ENCODE results near the gene KIF3A. TPM values are rescaled to one million over a fixed set of nuclear protein-coding genes. Genes with fewer than 3 reads are reported as not detected.

KIF3A gene
- total RNA-seq, 1 experiment from 2014 or later, result 12.1 TPM

GRCh38 chr5:132764671-132765238 lies 27.4 kb upstream of the KIF3A start:
- H3K9me3 ChIP-seq (replicated peaks), result no peaks in the 10 kb centered on the region
- peaks cover 67% of the 10 kb centered on the region for H3K36me3 ChIP-seq
- no peak overlapping the region for H3K27ac ChIP-seq
- no peak overlapping the region for H3K4me3 ChIP-seq
- peaks cover 19% of the 10 kb centered on the region for H3K4me1 ChIP-seq (replicated peaks)
- DNase-seq (ENCODE audit: low read depth in 1 of 2, low spot score in 2 of 2), result no peak
- no peaks in the 10 kb centered on the region for H3K27me3 ChIP-seq (replicated peaks)

DNA sequence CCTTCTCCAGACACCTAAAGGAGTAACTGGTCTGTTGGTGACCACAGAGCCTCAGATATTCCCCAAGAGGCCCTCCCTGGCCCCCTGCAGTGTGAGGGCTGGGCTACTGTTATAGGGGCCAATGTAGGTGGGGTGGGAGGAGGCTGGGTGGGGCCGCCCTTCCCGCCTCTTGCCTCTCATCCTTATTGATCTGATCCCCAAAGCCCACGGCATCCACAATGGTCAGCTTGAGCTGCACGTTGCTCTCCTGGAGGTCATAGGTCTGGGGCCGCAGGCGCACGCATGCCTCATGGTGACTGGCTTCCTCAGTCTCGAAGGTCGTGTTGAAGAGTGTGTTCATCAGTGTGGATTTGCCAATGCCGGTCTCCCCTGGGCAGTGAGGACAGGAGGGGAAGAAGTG lies 26.7 kb upstream of the KIF3A start:
- Histone ChIP-seq H3K27ac (no peak overlapping the region), H3K4me3 (no peak overlapping the region), H3K4me1 (replicated peaks) (peaks cover 19% of the 10 kb centered on the region), H3K9me3 (replicated peaks) (no peaks in the 10 kb centered on the region), H3K27me3 (replicated peaks) (no peaks in the 10 kb centered on the region), H3K36me3 (peaks cover 70% of the 10 kb centered on the region)
- no peak for DNase-seq (ENCODE audit: low read depth in 1 of 2, low spot score in 2 of 2)

DNA sequence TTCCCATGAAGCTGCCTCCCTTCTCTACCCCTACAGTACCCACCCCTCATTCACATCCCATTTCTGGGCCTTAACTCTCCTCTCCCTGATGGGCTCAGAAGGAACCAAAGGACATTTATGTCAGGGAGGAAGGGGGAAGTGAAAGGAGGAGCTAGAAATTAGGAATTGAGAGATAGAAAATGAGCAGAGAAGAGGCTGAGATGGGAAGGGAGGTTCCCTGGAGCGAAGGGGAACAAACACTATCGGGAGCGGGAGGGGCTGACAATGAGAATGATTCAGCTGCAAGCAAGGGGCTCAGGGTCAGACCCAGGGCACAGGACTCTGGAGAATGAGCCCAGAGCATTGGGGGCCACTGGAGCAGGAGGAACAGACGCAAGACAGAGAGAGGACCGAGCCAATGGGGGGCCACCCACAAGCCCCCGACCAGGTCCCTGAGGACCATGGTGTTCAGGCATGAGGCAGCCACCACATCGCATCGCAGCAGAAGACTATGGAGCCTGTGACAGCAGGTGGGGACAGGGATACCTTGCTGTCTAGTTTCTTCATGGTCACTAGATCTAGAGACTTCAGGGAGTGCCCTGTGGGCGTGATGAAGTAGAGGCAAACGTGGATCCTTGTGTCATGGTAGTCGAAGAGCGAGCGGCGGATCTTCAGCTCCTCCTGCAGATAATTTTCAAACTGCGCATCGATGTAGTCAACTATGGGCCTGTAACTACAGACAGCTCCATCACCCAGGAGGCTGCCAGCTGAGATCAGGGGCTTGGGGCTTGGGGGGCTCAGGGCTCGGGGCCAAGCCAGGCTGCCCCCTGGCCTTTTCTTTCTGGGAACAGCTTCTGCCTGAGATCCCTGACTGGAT lies 26.1 kb upstream of the KIF3A start:
- no peak overlapping the region for H3K4me3 ChIP-seq
- H3K36me3 ChIP-seq, result peaks cover 77% of the 10 kb centered on the region
- H3K9me3 ChIP-seq (replicated peaks), result no peaks in the 10 kb centered on the region
- DNase-seq (ENCODE audit: low read depth in 1 of 2, low spot score in 2 of 2), result peak in 1 of 2 experiments; percentile 39
- peaks cover 12% of the 10 kb centered on the region for H3K4me1 ChIP-seq (replicated peaks)
- no peak overlapping the region for H3K27ac ChIP-seq
- H3K27me3 ChIP-seq (replicated peaks), result no peaks in the 10 kb centered on the region

DNA sequence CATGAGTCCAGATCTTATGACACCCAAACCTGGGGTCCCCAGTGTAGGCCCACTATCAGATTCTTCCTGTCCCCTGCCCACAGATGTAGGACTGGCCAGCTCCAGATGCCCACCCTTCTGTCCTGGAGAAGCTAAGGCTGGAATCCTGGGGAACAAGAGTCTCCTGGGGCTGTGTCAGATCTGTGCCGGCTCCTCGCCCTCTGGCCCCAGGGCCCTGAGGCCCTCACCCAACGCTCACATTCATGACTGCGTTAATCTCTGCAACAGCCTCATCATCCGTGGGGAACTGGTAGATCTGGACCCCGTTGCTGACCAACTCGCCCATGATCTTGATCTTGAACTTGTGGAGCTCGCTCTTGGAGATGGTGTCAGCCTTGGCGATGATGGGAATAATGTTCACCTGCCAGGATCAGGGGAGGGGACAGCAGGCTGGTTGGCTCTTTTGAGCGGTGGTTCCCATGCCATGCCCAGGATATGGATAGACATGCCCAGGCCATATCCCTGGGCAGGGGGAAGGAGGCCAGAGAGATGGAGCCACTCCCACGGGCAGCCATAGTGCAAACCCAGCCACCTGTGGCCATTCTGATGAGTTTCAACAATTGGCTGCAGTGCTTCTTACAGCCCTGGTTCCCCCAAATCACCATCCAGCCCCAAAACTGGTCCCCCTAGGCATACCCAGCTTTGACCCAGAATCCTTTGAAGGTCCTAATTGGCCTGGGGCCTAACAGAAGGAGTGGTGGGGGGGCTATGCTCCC lies 25.1 kb upstream of the KIF3A start:
- DNase-seq (ENCODE audit: low read depth in 1 of 2, low spot score in 2 of 2), result peak in 1 of 2 experiments; percentile 41
- Histone ChIP-seq H3K27me3 (replicated peaks) (no peaks in the 10 kb centered on the region), H3K4me1 (replicated peaks) (peaks cover 2% of the 10 kb centered on the region), H3K36me3 (peaks cover 86% of the 10 kb centered on the region), H3K27ac (no peak overlapping the region), H3K4me3 (no peak overlapping the region), H3K9me3 (replicated peaks) (no peaks in the 10 kb centered on the region)

- Histone ChIP-seq H3K36me3 (peaks cover 88% of the 10 kb centered on the region), H3K27ac (no peak overlapping the region), H3K4me1 (replicated peaks) (no peaks in the 10 kb centered on the region), H3K9me3 (replicated peaks) (no peaks in the 10 kb centered on the region), H3K27me3 (replicated peaks) (no peaks in the 10 kb centered on the region), H3K4me3 (no peak overlapping the region)
- peak in 1 of 2 experiments; percentile 46 for DNase-seq (ENCODE audit: low read depth in 1 of 2, low spot score in 2 of 2)
Measured at GRCh38 chr5:132761321-132762240, 24.2 kb upstream of the KIF3A start.

DNA sequence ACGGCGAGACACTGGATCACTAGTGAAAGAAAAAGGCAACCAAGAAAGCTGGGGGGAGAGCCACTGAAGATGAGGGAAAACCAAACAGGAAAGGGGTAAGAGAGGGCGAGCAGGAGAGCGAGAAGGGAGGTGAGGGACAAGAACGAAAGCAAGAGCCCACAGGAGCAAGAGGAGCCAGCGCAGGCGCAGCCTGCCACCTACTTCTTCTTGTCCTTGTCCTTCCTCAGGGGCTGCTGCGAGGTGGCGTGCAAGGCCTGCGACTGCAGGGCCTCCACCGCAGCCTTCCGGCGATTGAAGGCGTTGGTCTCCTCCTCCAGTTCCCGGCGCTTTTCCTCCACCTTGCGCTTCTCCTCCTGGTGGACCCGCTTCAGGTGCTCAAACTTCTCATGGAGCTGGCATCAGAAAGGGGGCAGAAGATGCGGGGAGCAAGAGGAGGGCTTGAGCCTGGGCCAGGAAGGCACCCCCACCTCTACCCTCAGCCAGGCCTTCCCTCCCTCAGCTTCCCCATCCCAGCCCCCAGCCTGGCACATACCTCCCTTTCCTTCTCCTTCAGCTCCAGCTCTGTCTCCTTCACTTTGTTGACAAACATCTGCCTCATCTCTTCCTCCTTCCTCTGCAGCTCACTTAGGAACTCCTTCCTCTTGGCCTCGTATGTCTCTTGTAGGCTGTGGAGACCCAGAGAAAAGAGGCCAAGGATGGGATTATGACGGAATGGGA lies 23.4 kb upstream of the KIF3A start:
- peak in 1 of 2 experiments; percentile 42 for DNase-seq (ENCODE audit: low read depth in 1 of 2, low spot score in 2 of 2)
- Histone ChIP-seq H3K27ac (no peak overlapping the region), H3K9me3 (replicated peaks) (no peaks in the 10 kb centered on the region), H3K4me3 (no peak overlapping the region), H3K36me3 (peaks cover 84% of the 10 kb centered on the region), H3K4me1 (replicated peaks) (no peaks in the 10 kb centered on the region), H3K27me3 (replicated peaks) (no peaks in the 10 kb centered on the region)

- no peak overlapping the region for H3K4me3 ChIP-seq
- no peak overlapping the region for H3K27ac ChIP-seq
- peaks cover 77% of the 10 kb centered on the region for H3K36me3 ChIP-seq
- H3K27me3 ChIP-seq (replicated peaks), result no peaks in the 10 kb centered on the region
- DNase-seq (ENCODE audit: low read depth in 1 of 2, low spot score in 2 of 2), result peak in 1 of 2 experiments; percentile 44
- no peaks in the 10 kb centered on the region for H3K9me3 ChIP-seq (replicated peaks)
- H3K4me1 ChIP-seq (replicated peaks), result no peaks in the 10 kb centered on the region
Measured at GRCh38 chr5:132760049-132760420, 22.7 kb upstream of the KIF3A start.

GRCh38 chr5:132759114-132760048 lies 22.0 kb upstream of the KIF3A start:
- no peaks in the 10 kb centered on the region for H3K4me1 ChIP-seq (replicated peaks)
- no peaks in the 10 kb centered on the region for H3K9me3 ChIP-seq (replicated peaks)
- H3K4me3 ChIP-seq, result no peak overlapping the region
- H3K27me3 ChIP-seq (replicated peaks), result no peaks in the 10 kb centered on the region
- peaks cover 70% of the 10 kb centered on the region for H3K36me3 ChIP-seq
- peak in 1 of 2 experiments; percentile 42 for DNase-seq (ENCODE audit: low read depth in 1 of 2, low spot score in 2 of 2)
- no peak overlapping the region for H3K27ac ChIP-seq

DNA sequence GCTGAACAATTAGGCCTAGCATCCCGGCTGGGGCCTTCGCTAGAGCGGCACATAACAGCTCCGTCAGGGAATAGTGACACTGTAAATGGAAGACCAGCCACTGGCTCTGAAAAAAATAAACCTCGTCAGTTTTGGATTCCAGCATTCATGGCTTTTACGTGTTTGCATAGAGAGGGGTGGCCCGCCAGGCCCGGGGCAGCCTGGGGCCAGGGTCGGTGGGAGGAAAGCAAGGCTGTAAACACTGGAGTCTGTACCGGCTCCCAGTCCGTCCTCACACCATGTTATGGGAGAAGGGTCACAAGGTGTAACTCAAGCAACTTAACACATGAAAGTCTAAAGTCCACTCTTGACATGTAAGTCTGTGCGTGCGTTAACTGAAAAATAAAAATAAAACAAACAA lies 21.1 kb upstream of the KIF3A start:
- H3K9me3 ChIP-seq (replicated peaks), result no peaks in the 10 kb centered on the region
- no peaks in the 10 kb centered on the region for H3K4me1 ChIP-seq (replicated peaks)
- no peak overlapping the region for H3K27ac ChIP-seq
- no peak for DNase-seq (ENCODE audit: low read depth in 1 of 2, low spot score in 2 of 2)
- no peak overlapping the region for H3K4me3 ChIP-seq
- no peaks in the 10 kb centered on the region for H3K27me3 ChIP-seq (replicated peaks)
- H3K36me3 ChIP-seq, result peaks cover 62% of the 10 kb centered on the region

GRCh38 chr5:132756542-132756941 lies 19.2 kb upstream of the KIF3A start:
- Histone ChIP-seq H3K36me3 (peaks cover 43% of the 10 kb centered on the region), H3K27me3 (replicated peaks) (no peaks in the 10 kb centered on the region), H3K4me3 (no peak overlapping the region), H3K4me1 (replicated peaks) (no peaks in the 10 kb centered on the region), H3K27ac (no peak overlapping the region), H3K9me3 (replicated peaks) (no peaks in the 10 kb centered on the region)
- no peak for DNase-seq (ENCODE audit: low read depth in 1 of 2, low spot score in 2 of 2)

GRCh38 chr5:132754947-132755346 lies 17.6 kb upstream of the KIF3A start:
- Histone ChIP-seq H3K4me3 (no peak overlapping the region), H3K27me3 (replicated peaks) (no peaks in the 10 kb centered on the region), H3K4me1 (replicated peaks) (no peaks in the 10 kb centered on the region), H3K27ac (no peak overlapping the region), H3K36me3 (peaks cover 27% of the 10 kb centered on the region), H3K9me3 (replicated peaks) (no peaks in the 10 kb centered on the region)
- DNase-seq (ENCODE audit: low read depth in 1 of 2, low spot score in 2 of 2), result peak in 1 of 2 experiments; percentile 45

DNA sequence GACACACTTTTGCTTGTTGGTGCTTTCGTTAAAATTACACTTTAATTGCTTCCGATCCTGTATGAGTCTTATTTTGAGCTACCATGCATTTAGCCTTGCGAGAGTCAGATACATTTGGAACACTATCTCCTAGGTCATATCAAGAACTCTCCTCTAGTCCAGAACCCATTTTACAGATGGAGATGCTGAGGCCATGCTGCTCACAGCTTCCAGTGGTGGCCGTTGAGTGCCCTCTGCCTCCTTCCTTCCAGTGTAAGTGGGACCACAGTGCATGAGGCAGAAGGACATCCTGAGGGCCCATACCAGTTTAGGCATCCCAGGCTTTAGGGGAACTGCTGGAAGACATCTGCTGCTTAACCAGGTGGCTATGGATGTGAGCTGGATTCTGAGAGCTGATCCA lies 16.8 kb upstream of the KIF3A start:
- no peak for DNase-seq (ENCODE audit: low read depth in 1 of 2, low spot score in 2 of 2)
- Histone ChIP-seq H3K4me1 (replicated peaks) (no peaks in the 10 kb centered on the region), H3K27ac (no peak overlapping the region), H3K27me3 (replicated peaks) (no peaks in the 10 kb centered on the region), H3K4me3 (no peak overlapping the region), H3K9me3 (replicated peaks) (no peaks in the 10 kb centered on the region), H3K36me3 (peaks cover 18% of the 10 kb centered on the region)

All from SJSA1 (cell line).